Tibial nerve (tissue), 4 donors: ENCODE data around the gene NHERF1. TPM values are rescaled to one million over a fixed set of nuclear protein-coding genes. Genes with fewer than 3 reads are reported as not detected.

Source experiments
- DNase-seq, 2 donors: peaks; one replicate each; pipeline ENCODE4 v3.0.0-alpha.2; 2019; ENCODE audit warnings: low spot score in 2 of 2
- H3K27ac ChIP-seq, 4 donors: fragments of 200-600 bp; sonication (generic) in 3 of 4; one replicate each; pipeline ENCODE4 v1.5.1; 2017 to 2019; ENCODE audit warnings: mild to moderate bottlenecking in 1 of 4
- H3K27me3 ChIP-seq, 2 donors: fragments of 200-600 bp; sonication (generic) in 1 of 2; one replicate each; pipeline versions ENCODE4 v1.5.1 to v1.6.0; 2017 to 2019
- H3K36me3 ChIP-seq, 3 donors: fragments of 200-600 bp; sonication (generic); one replicate each; pipeline ENCODE4 v1.5.1; 2018 to 2019
- H3K4me1 ChIP-seq, 4 donors: fragments of 200-600 bp; sonication (generic) in 3 of 4; one replicate each; pipeline ENCODE4 v1.5.1; 2017 to 2019
- H3K4me3 ChIP-seq, 4 donors: fragments of 200-600 bp; sonication (generic) in 3 of 4; one replicate each; pipeline ENCODE4 v1.5.1; 2017 to 2019; ENCODE audit warnings: mild to moderate bottlenecking in 1 of 4, moderate library complexity in 1 of 4
- H3K9me3 ChIP-seq, 4 donors: fragments of 200-600 bp; sonication (generic) in 3 of 4; one replicate each; pipeline ENCODE4 v1.5.1; 2017 to 2019
- CTCF ChIP-seq, 5 experiments: fragments of 200-600 bp in 3 of 5; fragments of 450-650 bp in 2 of 5; sonication (generic) in 3 of 5; IDR thresholded peaks; one replicate each; pipeline ENCODE4 v1.5.1; 2016 to 2019; ENCODE audit warnings: antibody characterized with exemption in 5 of 5, mild to moderate bottlenecking in 3 of 5, moderate library complexity in 2 of 5
- EP300 ChIP-seq, 2 donors: sonication (generic); formaldehyde crosslinking; IDR thresholded peaks; one replicate each; pipeline ENCODE4 v1.6.1; 2017; ENCODE audit warnings: antibody characterized with exemption in 2 of 2, mild to moderate bottlenecking in 1 of 2
- POLR2A ChIP-seq, 2 donors: fragments of 450-650 bp; IDR thresholded peaks; one replicate each; pipeline ENCODE4 v1.6.1; 2017; ENCODE audit warnings: antibody characterized with exemption in 2 of 2, mild to moderate bottlenecking in 2 of 2, moderate library complexity in 2 of 2
- WGBS, 2 donors: methylation state at CpG; one replicate each; pipeline ENCODE4 v1.1.5; 2018; 5-methylcytosine and 5-hydroxymethylcytosine counted together
- total RNA-seq, 4 donors: library from RNA; depleted of rRNA; stranded (reverse); fragments of >200 nt; gene quantifications; one replicate each; pipeline ENCODE4 v1.1.0, GENCODE V29; 2016

Gene NHERF1
- total RNA-seq, 4 donors from 2014 or later, result 42.2 to 55.2 (median 53.0) TPM

- WGBS, 2 donors, result 94 to 96% methylated on average over 4 of the region's 4 CpGs
- H3K27me3 ChIP-seq, result peaks cover 0 to 6% of the 10 kb centered on the region in 2 donors
- no peak for TF ChIP-seq EP300 (IDR thresholded peaks at IDR 0.05)
- TF ChIP-seq POLR2A (IDR thresholded peaks at IDR 0.05), result no peak
- TF ChIP-seq CTCF (IDR thresholded peaks at IDR 0.05), result no peak
- H3K27ac ChIP-seq, result no peak overlapping the region
- H3K4me1 ChIP-seq, result no peaks in the 10 kb centered on the region
- H3K9me3 ChIP-seq, result peaks cover 0 to 8% (median 0%) of the 10 kb centered on the region in 4 donors
- DNase-seq, result no peak
- no peak overlapping the region for H3K4me3 ChIP-seq
- H3K36me3 ChIP-seq, result no peaks in the 10 kb centered on the region
These were observed 27.9 kb upstream of the NHERF1 start for GRCh38 chr17:74720506-74720905.

GRCh38 chr17:74722782-74723181 is 25.6 kb upstream of the NHERF1 start:
- no peak for DNase-seq
- no peak overlapping the region for H3K27ac ChIP-seq
- peaks cover 0 to 6% of the 10 kb centered on the region in 2 donors for H3K27me3 ChIP-seq
- no peaks in the 10 kb centered on the region for H3K36me3 ChIP-seq
- no peak for TF ChIP-seq POLR2A (IDR thresholded peaks at IDR 0.05)
- no peak for TF ChIP-seq CTCF (IDR thresholded peaks at IDR 0.05)
- TF ChIP-seq EP300 (IDR thresholded peaks at IDR 0.05), result no peak
- no peak overlapping the region for H3K4me3 ChIP-seq
- no peaks in the 10 kb centered on the region for H3K4me1 ChIP-seq
- WGBS, 2 donors, result 82 to 87% methylated on average over 4 of the region's 4 CpGs
- H3K9me3 ChIP-seq, result peaks cover 0 to 8% (median 0%) of the 10 kb centered on the region in 4 donors

- DNase-seq, result no peak
- Histone ChIP-seq H3K27me3 (peaks cover 0 to 6% of the 10 kb centered on the region in 2 donors), H3K36me3 (no peaks in the 10 kb centered on the region), H3K4me1 (no peaks in the 10 kb centered on the region), H3K9me3 (peaks cover 0 to 8% (median 0%) of the 10 kb centered on the region in 4 donors), H3K4me3 (no peak overlapping the region), H3K27ac (no peak overlapping the region)
- TF ChIP-seq POLR2A (IDR thresholded peaks at IDR 0.05) (no peak), CTCF (IDR thresholded peaks at IDR 0.05) (no peak), EP300 (IDR thresholded peaks at IDR 0.05) (no peak)
- WGBS, 2 donors, result 73 to 80% methylated on average over 5 of the region's 5 CpGs
These were observed 24.5 kb upstream of the NHERF1 start for GRCh38 chr17:74723891-74724290.

GRCh38 chr17:74725111-74725510 is 23.3 kb upstream of the NHERF1 start:
- Histone ChIP-seq H3K4me3 (no peak overlapping the region), H3K9me3 (peaks cover 0 to 8% (median 0%) of the 10 kb centered on the region in 4 donors), H3K36me3 (no peaks in the 10 kb centered on the region), H3K4me1 (no peaks in the 10 kb centered on the region), H3K27ac (no peak overlapping the region), H3K27me3 (peaks cover 0 to 6% of the 10 kb centered on the region in 2 donors)
- no peak for DNase-seq
- 80 to 91% methylated on average over 3 of the region's 3 CpGs for WGBS, 2 donors
- no peak for TF ChIP-seq POLR2A (IDR thresholded peaks at IDR 0.05)
- no peak for TF ChIP-seq CTCF (IDR thresholded peaks at IDR 0.05)
- TF ChIP-seq EP300 (IDR thresholded peaks at IDR 0.05), result no peak

GRCh38 chr17:74728033-74728701 is 20.3 kb upstream of the NHERF1 start:
- no peaks in the 10 kb centered on the region for H3K9me3 ChIP-seq
- H3K36me3 ChIP-seq, result no peaks in the 10 kb centered on the region
- no peak for DNase-seq
- H3K4me1 ChIP-seq, result no peaks in the 10 kb centered on the region
- no peak for TF ChIP-seq CTCF (IDR thresholded peaks at IDR 0.05)
- TF ChIP-seq POLR2A (IDR thresholded peaks at IDR 0.05), result no peak
- TF ChIP-seq EP300 (IDR thresholded peaks at IDR 0.05), result no peak
- H3K27ac ChIP-seq, result no peak overlapping the region
- peaks cover 0 to 34% of the 10 kb centered on the region in 2 donors for H3K27me3 ChIP-seq
- no peak overlapping the region for H3K4me3 ChIP-seq
- 93 to 98% methylated on average over 3 of the region's 3 CpGs for WGBS, 2 donors
